Measurements from ENCODE around the gene SELENOF.

DNA sequence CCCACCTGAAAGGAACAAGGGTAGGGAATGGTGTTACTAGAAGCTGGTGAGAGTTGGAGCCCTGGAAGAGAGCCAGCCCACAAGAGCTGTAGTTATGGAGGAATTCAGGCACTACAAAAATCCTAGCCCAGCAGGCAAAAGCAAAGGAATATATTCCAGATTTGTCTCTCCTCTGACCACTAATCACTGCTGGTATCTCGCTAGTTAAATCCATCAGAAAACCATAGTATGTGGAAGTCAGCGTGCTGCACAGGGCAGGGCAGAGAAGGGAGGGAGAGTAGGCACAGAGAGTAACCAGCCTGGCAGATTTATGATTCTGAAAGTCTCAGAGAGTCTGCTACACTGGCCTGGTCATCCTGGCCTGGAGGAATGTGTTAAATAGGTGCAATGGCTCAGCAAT, 88.6 kb downstream of the SELENOF start:
- TF ChIP-seq, protein P1, sequence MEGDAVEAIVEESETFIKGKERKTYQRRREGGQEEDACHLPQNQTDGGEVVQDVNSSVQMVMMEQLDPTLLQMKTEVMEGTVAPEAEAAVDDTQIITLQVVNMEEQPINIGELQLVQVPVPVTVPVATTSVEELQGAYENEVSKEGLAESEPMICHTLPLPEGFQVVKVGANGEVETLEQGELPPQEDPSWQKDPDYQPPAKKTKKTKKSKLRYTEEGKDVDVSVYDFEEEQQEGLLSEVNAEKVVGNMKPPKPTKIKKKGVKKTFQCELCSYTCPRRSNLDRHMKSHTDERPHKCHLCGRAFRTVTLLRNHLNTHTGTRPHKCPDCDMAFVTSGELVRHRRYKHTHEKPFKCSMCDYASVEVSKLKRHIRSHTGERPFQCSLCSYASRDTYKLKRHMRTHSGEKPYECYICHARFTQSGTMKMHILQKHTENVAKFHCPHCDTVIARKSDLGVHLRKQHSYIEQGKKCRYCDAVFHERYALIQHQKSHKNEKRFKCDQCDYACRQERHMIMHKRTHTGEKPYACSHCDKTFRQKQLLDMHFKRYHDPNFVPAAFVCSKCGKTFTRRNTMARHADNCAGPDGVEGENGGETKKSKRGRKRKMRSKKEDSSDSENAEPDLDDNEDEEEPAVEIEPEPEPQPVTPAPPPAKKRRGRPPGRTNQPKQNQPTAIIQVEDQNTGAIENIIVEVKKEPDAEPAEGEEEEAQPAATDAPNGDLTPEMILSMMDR (conservative IDR thresholded peaks at IDR 0.05 in 1 of 2, IDR thresholded peaks at IDR 0.05 in 1 of 2; ENCODE audit: extremely low read depth in 1 of 2, insufficient read depth in 1 of 2, low read depth in 1 of 2, low read length in 2 of 2) = no peak
- TF ChIP-seq EZH2 (IDR thresholded peaks at IDR 0.05; ENCODE audit: borderline replicate concordance, low read length) = no peak
